H1 (cell line): ENCODE data around the gene CENPM. TPM values are rescaled to one million over a fixed set of nuclear protein-coding genes. Genes with fewer than 3 reads are reported as not detected.

ENCODE experiments used
- CTCF ChIA-PET: fragments of 300-600 bp; sonication (Branson Sonifier 250); formaldehyde crosslinking; loops from one replicate; lab custom pipeline; 2021; ENCODE audit not compliant: partially characterized antibody; lab: Charles Lee
- POLR2A ChIA-PET: fragments of 300-600 bp; sonication (Branson Sonifier 250); formaldehyde crosslinking; loops from one replicate; lab custom pipeline; 2021; ENCODE audit warnings: inconsistent platforms; ENCODE audit not compliant: partially characterized antibody; lab: Charles Lee
- DNase-seq, 2 experiments: peaks; one replicate each; pipeline versions ENCODE4 v3.0.0 to v3.0.0-alpha.2; 2010 to 2022; ENCODE audit warnings: low spot score in 2 of 2, low read depth in 1 of 2, mixed read lengths in 1 of 2
- FAIRE-seq: peaks from 2 replicates; lab custom pipeline; 2011; peaks lifted over from hg19 to GRCh38; lab: Jason Lieb, UNC
- H2AFZ ChIP-seq: 2 replicates; pipeline ENCODE4 v1.8.1; 2012; ENCODE audit warnings: low read length, inconsistent platforms
- H2AK5ac ChIP-seq: 2 replicates; pipeline ENCODE4 v1.6.1; 2013; ENCODE audit warnings: low read depth, low read length
- H2BK120ac ChIP-seq: replicated peaks from 2 replicates; pipeline ENCODE3; 2013; ENCODE audit warnings: low read depth, low read length, inconsistent platforms
- H2BK12ac ChIP-seq: 2 replicates; pipeline ENCODE4 v1.6.1; 2013; ENCODE audit warnings: low read depth, low read length
- H2BK15ac ChIP-seq: 2 replicates; pipeline ENCODE4 v1.6.1; 2013; ENCODE audit warnings: low read length
- H2BK20ac ChIP-seq: 2 replicates; pipeline ENCODE4 v1.6.1; 2013; ENCODE audit warnings: low read length
- H2BK5ac ChIP-seq: 2 replicates; pipeline ENCODE4 v1.6.1; 2013; ENCODE audit warnings: low read depth, low read length
- H3K14ac ChIP-seq: 2 replicates; pipeline ENCODE4 v1.6.1; 2013; ENCODE audit warnings: inconsistent platforms; ENCODE audit not compliant: insufficient read length
- H3K18ac ChIP-seq: 2 replicates; pipeline ENCODE4 v1.6.1; 2013; ENCODE audit warnings: low read length; ENCODE audit errors: extremely low read depth
- H3K23ac ChIP-seq: 2 replicates; pipeline ENCODE4 v1.6.1; 2013; ENCODE audit warnings: inconsistent platforms; ENCODE audit not compliant: insufficient read length
- H3K23me2 ChIP-seq: 2 replicates; pipeline ENCODE4 v1.6.1; 2013; ENCODE audit warnings: low read depth, low read length
- H3K27ac ChIP-seq: 2 replicates; pipeline ENCODE4 v1.6.1; 2011; ENCODE audit warnings: low read depth, low read length, inconsistent platforms
- H3K27me3 ChIP-seq, 4 experiments: replicated peaks in 1 of 4; 1 replicate in 1 of 4; 2 replicates in 3 of 4; pipeline versions ENCODE4 v1.6.1 to v1.8.1; 2011 to 2013; ENCODE audit warnings: low read length in 3 of 4, mild to moderate bottlenecking in 3 of 4, inconsistent platforms in 2 of 4, mixed read lengths in 2 of 4, moderate library complexity in 1 of 4; ENCODE audit not compliant: control insufficient read depth in 3 of 4, insufficient read depth in 3 of 4; ENCODE audit errors: extremely low read depth in 1 of 4
- H3K36me3 ChIP-seq, 4 experiments: 2 replicates each; pipeline versions ENCODE4 v1.6.1 to v1.8.1; 2011 to 2013; ENCODE audit warnings: mild to moderate bottlenecking in 4 of 4, low read length in 3 of 4, moderate library complexity in 2 of 4, control low read depth in 1 of 4, inconsistent platforms in 1 of 4; ENCODE audit not compliant: insufficient read depth in 4 of 4, control insufficient read depth in 2 of 4
- H3K4ac ChIP-seq: replicated peaks from 2 replicates; pipeline ENCODE3; 2013; ENCODE audit warnings: low read length, low read depth, mixed read lengths, inconsistent platforms; ENCODE audit not compliant: insufficient read length
- H3K4me1 ChIP-seq, 4 experiments: replicated peaks in 1 of 4; 1 replicate in 1 of 4; 2 replicates in 3 of 4; pipeline versions ENCODE4 v1.6.1 to v1.8.1; 2011 to 2013; ENCODE audit warnings: low read length in 3 of 4, inconsistent platforms in 2 of 4, mixed read lengths in 1 of 4; ENCODE audit not compliant: insufficient read depth in 4 of 4, control insufficient read depth in 3 of 4
- H3K4me2 ChIP-seq, 2 experiments: 2 replicates each; pipeline versions ENCODE4 v1.6.1 to v1.8.1; 2011 to 2013; ENCODE audit warnings: low read depth in 2 of 2, low read length in 2 of 2, control low read depth in 1 of 2, inconsistent platforms in 1 of 2, mild to moderate bottlenecking in 1 of 2; ENCODE audit not compliant: insufficient read depth in 1 of 2
- H3K4me3 ChIP-seq, 4 experiments: fragments of 200-600, 300-600 bp in 1 of 4; sonication (generic), shearing (Covaris generic), sonication (Bioruptor Twin) in 1 of 4; 2 replicates each; pipeline versions ENCODE4 v1.5.1 to v1.8.1; 2011 to 2016; ENCODE audit warnings: low read length in 4 of 4, low read depth in 3 of 4, control low read depth in 2 of 4, inconsistent platforms in 2 of 4, mild to moderate bottlenecking in 2 of 4, mixed read lengths in 1 of 4, moderate library complexity in 1 of 4; ENCODE audit not compliant: insufficient read depth in 2 of 4; ENCODE audit errors: extremely low read depth in 1 of 4
- H3K56ac ChIP-seq: replicated peaks from 2 replicates; pipeline ENCODE3; 2013; ENCODE audit warnings: low read depth, mild to moderate bottlenecking, mixed read lengths, low read length, inconsistent platforms; ENCODE audit not compliant: insufficient read length
- H3K79me1 ChIP-seq: 2 replicates; pipeline ENCODE4 v1.6.1; 2013; ENCODE audit warnings: low read depth, low read length, control low read depth
- H3K79me2 ChIP-seq, 2 experiments: 2 replicates each; pipeline versions ENCODE4 v1.6.1 to v1.8.1; 2012 to 2013; ENCODE audit warnings: low read length in 2 of 2, mild to moderate bottlenecking in 2 of 2, inconsistent platforms in 1 of 2; ENCODE audit not compliant: insufficient read depth in 2 of 2, control insufficient read depth in 1 of 2
- H3K9ac ChIP-seq, 4 experiments: replicated peaks in 1 of 4; 1 replicate in 1 of 4; 2 replicates in 3 of 4; pipeline versions ENCODE4 v1.6.1 to v1.8.1; 2011 to 2013; ENCODE audit warnings: low read depth in 3 of 4, low read length in 3 of 4, control low read depth in 2 of 4, mild to moderate bottlenecking in 2 of 4, moderate library complexity in 2 of 4, inconsistent platforms in 1 of 4; ENCODE audit errors: extremely low read depth in 1 of 4
- H3K9me3 ChIP-seq, 2 experiments: 2 replicates each; pipeline versions ENCODE4 v1.6.1 to v1.8.1; 2012 to 2013; ENCODE audit warnings: mild to moderate bottlenecking in 2 of 2, moderate library complexity in 2 of 2, control low read depth in 1 of 2, inconsistent platforms in 1 of 2, low read depth in 1 of 2, low read length in 1 of 2, mixed read lengths in 1 of 2; ENCODE audit not compliant: insufficient read depth in 2 of 2
- H4K20me1 ChIP-seq, 2 experiments: replicated peaks in 1 of 2; 2 replicates each; pipeline versions ENCODE3 to v1.8.1; 2011 to 2013; ENCODE audit warnings: inconsistent platforms in 2 of 2, low read length in 2 of 2, mild to moderate bottlenecking in 1 of 2; ENCODE audit not compliant: insufficient read depth in 2 of 2, control insufficient read depth in 1 of 2
- H4K5ac ChIP-seq: 2 replicates; pipeline ENCODE4 v1.6.1; 2013; ENCODE audit warnings: low read length, low read depth, mixed read lengths, inconsistent platforms; ENCODE audit not compliant: insufficient read length
- H4K8ac ChIP-seq: 2 replicates; pipeline ENCODE4 v1.8.0; 2013; ENCODE audit warnings: mild to moderate bottlenecking, moderate library complexity, low read length, inconsistent platforms; ENCODE audit not compliant: insufficient read depth; ENCODE audit errors: extremely low read depth
- H4K91ac ChIP-seq: replicated peaks from 2 replicates; pipeline ENCODE3; 2013; ENCODE audit warnings: low read length, mixed read lengths, inconsistent platforms; ENCODE audit not compliant: insufficient read length
- NRF1 ChIP-seq: IDR thresholded peaks from 2 replicates; pipeline ENCODE4 v1.6.1; 2011; ENCODE audit warnings: mild to moderate bottlenecking, low read depth, low read length, improper control_type of control experiment
- RXRA ChIP-seq: IDR thresholded peaks from 2 replicates; pipeline ENCODE4 v1.6.1; 2011; ENCODE audit warnings: low read depth, mild to moderate bottlenecking, low read length, moderate library complexity; ENCODE audit not compliant: insufficient read depth
- SAP30 ChIP-seq: fragments of 300-600 bp; sonication (generic); IDR thresholded peaks from 2 replicates; pipeline ENCODE4 v1.7.1; 2012; ENCODE audit warnings: low read length, moderate library complexity, mild to moderate bottlenecking, inconsistent platforms; ENCODE audit not compliant: insufficient read depth, insufficient replicate concordance
- SP2 ChIP-seq: IDR thresholded peaks from 2 replicates; pipeline ENCODE4 v1.6.1; 2012; ENCODE audit warnings: mild to moderate bottlenecking, low read length, inconsistent platforms
- TCF12 ChIP-seq: IDR thresholded peaks from 2 replicates; pipeline ENCODE4 v1.6.1; 2011; ENCODE audit warnings: low read depth, mild to moderate bottlenecking, low read length
- WGBS, 2 experiments: shearing (Covaris generic) in 1 of 2; methylation state at CpG; one replicate each; pipeline versions ENCODE4 v1.1.6 to v1.1.7; 2013 to 2015; ENCODE audit warnings: low lambda C conversion rate in 2 of 2, mixed read lengths in 2 of 2, inconsistent platforms in 1 of 2, low coverage in 1 of 2, missing lambda C conversion rate in 1 of 2; ENCODE audit not compliant: insufficient replicate concordance in 2 of 2, insufficient coverage in 1 of 2, insufficient read length in 1 of 2; ENCODE audit errors: extremely low coverage in 1 of 2, missing lambda C conversion rate in 1 of 2; 5-methylcytosine and 5-hydroxymethylcytosine counted together
- polyA plus RNA-seq, 7 experiments: library from polyadenylated mRNA; depleted of rRNA in 3 of 7; stranded (reverse) in 5 of 7; unstranded in 2 of 7; fragments of >200 nt in 5 of 7; fragments of 200-250 nt in 2 of 7; gene quantifications; 1 replicate in 5 of 7; 2 replicates in 1 of 7; 4 replicates in 1 of 7; pipeline versions ENCODE4 v1.2.1 to v1.2.3, GENCODE V29; 2011 to 2013; ENCODE audit warnings: missing spikeins in 2 of 7, mixed read lengths in 2 of 7
- total RNA-seq: library from RNA; stranded (reverse); fragmentation: NEBNext Ultra II Directional; extraction: Animal tissue kit (Norgen Biotek cat#: 25700); gene quantifications from 2 replicates; pipeline ENCODE4 v1.2.1, GENCODE V29; 2021

CENPM gene
- total and polyA plus RNA-seq, 2 of the 8 experiments (the other 6 are each of a cell fraction or from before 2014, with no cell fraction given) = 32.0 to 80.4 TPM

DNA sequence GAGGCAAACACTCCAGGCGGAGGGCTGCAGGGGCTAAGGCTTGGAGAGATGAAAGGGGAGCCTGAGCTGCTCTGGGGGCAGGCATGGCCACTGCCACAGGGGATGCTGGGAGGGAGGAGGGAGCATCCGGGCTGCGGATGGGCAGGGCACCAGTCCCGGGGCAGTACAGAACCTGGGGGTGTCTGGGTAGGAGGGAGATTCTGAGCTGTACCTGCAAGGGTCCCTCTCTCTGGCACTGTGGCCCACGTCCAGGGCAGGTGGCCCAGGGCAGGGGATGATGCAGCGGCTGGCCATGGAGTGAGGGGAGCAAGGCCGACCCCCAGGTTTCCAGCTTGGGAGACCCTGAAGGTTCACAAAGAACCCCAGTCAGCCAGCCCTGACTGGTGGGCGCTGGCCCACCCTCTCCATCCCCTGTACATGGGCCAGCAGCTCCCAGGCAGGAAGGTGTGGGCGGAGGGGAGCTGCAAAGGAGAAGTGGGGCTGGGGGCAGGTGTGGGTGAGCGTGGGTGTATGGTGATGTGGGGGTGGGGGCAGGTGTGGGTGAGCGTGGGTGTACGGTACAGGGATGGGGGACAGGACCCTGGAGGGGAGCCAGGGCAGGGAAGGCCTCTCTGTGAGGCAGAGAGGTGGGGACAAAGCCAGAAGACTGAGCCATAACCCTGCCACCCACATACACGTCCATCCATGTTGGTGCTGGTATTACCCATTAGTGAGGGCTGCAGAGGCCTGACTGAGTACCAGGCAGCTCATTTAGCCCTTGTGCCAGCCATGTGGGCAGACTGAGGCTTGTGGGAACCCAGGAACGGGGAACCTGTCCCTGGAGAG lies 18.1 kb downstream of the CENPM start:
- H2BK15ac ChIP-seq = no peak overlapping the region
- H4K8ac ChIP-seq = peak overlapping the region; percentile 68
- H3K9ac ChIP-seq = no peak overlapping the region
- no peaks in the 10 kb centered on the region for H3K79me2 ChIP-seq
- no peak overlapping the region for H3K27ac ChIP-seq
- DNase-seq (no peak), FAIRE-seq (no peak)
- H3K23ac ChIP-seq = no peak overlapping the region
- no peak overlapping the region for H4K91ac ChIP-seq
- H2BK5ac ChIP-seq = no peak overlapping the region
- H2AFZ ChIP-seq = no peak overlapping the region
- H3K36me3 ChIP-seq = no peaks in the 10 kb centered on the region
- POLR2A ChIA-PET = interaction anchor here (0.6 to 3.7 kb wide), 19 partner anchors 9 to 1181 kb away, joined by 3 to 17 read pairs (median 4); partner anchors contain the start of genes CCDC134, CENPM and SNU13
- peak overlapping the region; percentile 28; the same call in 1 of the 2 replicates for H3K18ac ChIP-seq
- 81% methylated on average over 9 of the region's 14 CpGs; no CpG with 5 or more reads in 1 of the 2 experiments for WGBS, 2 experiments
- H2BK12ac ChIP-seq = no peak overlapping the region
- H3K14ac ChIP-seq = no peak overlapping the region
- H3K4ac ChIP-seq = no peak overlapping the region
- H3K27me3 ChIP-seq = peaks cover 11 to 45% (median 32%) of the 10 kb centered on the region in 4 experiments
- no peaks in the 10 kb centered on the region for H3K79me1 ChIP-seq
- CTCF ChIA-PET = interaction anchor here (1.1 to 5.9 kb wide), 8 partner anchors 10 to 232 kb away, joined by 3 to 77 read pairs (median 4); partner anchors contain the start of gene SEPTIN3
- H3K4me3 ChIP-seq = no peak overlapping the region
- no peak overlapping the region for H2BK20ac ChIP-seq
- H4K20me1 ChIP-seq = peaks cover 4 to 6% of the 10 kb centered on the region in 2 experiments
- H3K9me3 ChIP-seq = no peaks in the 10 kb centered on the region
- H3K23me2 ChIP-seq = peaks cover 4% of the 10 kb centered on the region; the same call in 1 of the 2 replicates
- H4K5ac ChIP-seq = no peak overlapping the region
- no peak overlapping the region for H3K4me2 ChIP-seq
- no peak overlapping the region for H2BK120ac ChIP-seq
- H3K4me1 ChIP-seq = peaks cover 0 to 24% (median 13%) of the 10 kb centered on the region in 4 experiments; a peak in 6 of 7 replicates
- no peak overlapping the region for H2AK5ac ChIP-seq
- H3K56ac ChIP-seq = no peak overlapping the region
- TF ChIP-seq SAP30 (no peak), SP2 (no peak), TCF12 (no peak), RXRA (no peak), NRF1 (no peak)
